GM13977 (cell line): Measurements from ENCODE around the gene NOX5.

Experiments used
- DNase-seq: peaks from one replicate; pipeline ENCODE4 v3.0.0; 2012; ENCODE audit warnings: low spot score
- CTCF ChIP-seq: IDR thresholded peaks from 2 replicates; pipeline ENCODE4 v1.5.1; 2012; ENCODE audit warnings: mild to moderate bottlenecking, control low read depth; ENCODE audit not compliant: insufficient read depth; ENCODE audit errors: extremely low read depth, missing control alignments
- in situ Hi-C: fragments of 300-500 bp; cut with MboI; formaldehyde crosslinking; loops from one replicate; pipeline ENCODE4 v1.12.0; 2022; ENCODE audit warnings: low sequenced_read_pairs, low pct_unique_long_range_greater_than_20kb, mixed read lengths, inconsistent platforms; ENCODE audit not compliant: unreplicated experiment

The NOX5 gene

DNA sequence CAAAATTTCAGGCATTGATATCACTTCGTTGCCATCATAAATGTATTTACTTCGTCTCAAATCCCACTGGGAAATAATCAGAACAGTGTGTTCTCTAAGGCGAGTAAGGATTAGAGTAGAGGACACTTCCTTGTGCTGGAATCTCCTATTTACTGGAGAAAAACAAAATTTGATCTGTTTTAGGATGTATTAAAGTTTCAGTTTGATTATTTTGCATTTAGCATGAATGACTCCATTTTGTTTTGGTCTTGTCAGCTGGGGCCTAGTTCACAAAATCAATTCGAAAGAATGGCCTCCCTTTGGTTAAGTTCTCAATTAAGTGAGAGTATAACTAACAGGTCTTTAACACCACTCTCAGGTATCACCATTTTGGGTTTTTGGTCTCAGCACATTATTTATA, 11.7 kb upstream of the NOX5 start:
- DNase-seq: no peak
- in situ Hi-C loops: no loop called here
- TF ChIP-seq CTCF: no peak

DNA sequence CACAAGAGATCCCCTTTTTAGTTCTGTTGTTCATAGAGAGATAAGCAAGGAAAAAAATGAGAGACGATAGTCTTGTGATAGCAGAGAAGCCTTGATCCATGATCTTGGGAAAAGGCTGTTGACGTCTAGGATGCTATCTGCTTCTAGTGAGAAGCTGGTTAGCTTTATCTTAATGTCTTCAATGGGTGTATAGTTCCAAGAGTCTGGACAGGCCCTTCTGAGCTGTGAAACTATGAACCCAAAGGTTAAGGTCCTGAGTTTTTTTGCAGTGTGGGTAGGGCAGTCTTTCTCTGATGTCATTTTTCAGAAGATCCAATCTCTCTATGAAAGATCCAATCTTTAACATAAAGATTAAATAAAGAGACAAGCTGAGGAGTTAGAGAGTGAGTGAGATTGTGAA, 10.5 kb upstream of the NOX5 start:
- in situ Hi-C loops: no loop called here
- no peak for TF ChIP-seq CTCF
- no peak for DNase-seq

DNA sequence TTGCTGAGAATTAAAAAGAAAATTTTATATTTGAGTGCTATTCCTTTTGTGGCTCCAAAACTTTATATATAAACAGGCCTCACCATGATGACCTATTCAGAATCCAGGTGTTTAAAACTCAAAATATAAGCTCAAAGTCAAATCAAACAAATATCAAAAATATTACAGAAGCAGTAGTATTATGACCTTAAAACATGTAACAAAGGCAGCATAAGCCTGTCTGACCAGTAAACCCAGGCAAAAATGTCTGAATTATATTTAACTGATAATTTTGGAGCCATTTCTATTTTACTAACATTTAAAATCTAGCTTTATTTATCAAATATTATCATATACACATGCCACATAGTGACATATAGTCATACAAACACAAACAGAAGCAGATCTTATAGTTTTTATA, 6.4 kb upstream of the NOX5 start:
- in situ Hi-C loops: no loop called here
- no peak for TF ChIP-seq CTCF
- no peak for DNase-seq

- in situ Hi-C loops: no loop called here
- DNase-seq: no peak
Measured at GRCh38 chr15:69009341-69009740, 5.2 kb upstream of the NOX5 start.

DNA sequence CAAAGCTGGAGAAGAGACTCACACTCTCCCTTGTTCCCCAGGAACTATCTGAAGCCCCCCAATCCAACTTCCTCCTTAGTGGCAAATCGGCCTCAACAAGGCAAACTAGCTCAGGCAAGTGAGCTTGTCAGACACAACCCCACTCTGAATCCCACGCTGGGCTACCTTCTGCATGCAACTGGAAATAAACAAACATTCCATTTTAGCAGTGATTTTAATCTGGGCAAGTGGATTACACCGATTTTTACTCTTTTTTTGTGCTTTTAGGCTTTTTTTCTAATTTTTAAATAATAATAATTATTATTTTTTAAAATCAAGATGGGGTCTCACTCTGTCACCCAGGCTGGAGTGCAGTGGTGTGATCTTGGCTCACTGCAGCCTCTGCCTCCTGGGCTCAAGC, 2.9 kb upstream of the NOX5 start:
- no peak for DNase-seq
- in situ Hi-C loops: no loop called here
- TF ChIP-seq CTCF: no peak

More at GRCh38 chr15:69009341-69009740, 5.2 kb upstream of the NOX5 start:
- TF ChIP-seq CTCF: no peak

DNA sequence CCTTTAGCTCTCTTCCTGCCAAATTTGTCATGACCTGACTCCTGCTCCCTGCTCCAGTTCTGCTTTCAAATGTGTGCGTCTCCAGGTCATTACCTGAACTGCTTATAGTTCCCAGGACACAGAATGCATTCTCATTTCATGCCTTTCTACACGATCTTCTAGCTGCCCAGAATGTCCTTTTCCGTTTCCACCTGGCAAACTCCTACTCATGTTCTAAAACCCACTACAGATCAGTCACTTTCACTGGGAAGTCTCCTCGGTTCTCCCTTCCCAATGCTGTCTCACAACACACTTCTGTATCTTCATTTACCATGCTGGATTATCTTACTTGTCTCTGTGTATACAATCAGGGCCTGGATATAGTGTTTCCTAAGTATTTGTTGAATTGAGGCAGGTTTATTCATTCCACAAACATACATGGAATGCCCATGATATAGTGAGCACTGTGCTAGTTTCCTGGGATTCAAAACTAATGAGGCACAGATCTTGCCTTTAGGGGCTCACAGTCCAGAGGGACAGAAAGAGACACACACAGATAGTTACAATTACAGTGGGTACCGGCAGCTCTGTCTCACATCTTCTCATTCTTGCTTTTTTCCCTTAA, 1.6 kb upstream of the NOX5 start:
- DNase-seq: no peak
- TF ChIP-seq CTCF: no peak
- in situ Hi-C loops: no loop called here
